Kidney capillary endothelial cell (primary cell): ENCODE measurements around the gene DENND1A.
"Not testable (repeated sequence)": the region's sequence is repeated elsewhere in the genome, so short reads cannot be mapped to it uniquely, and the experiment has no call there.

Experiments
- DNase-seq: peaks from one replicate; pipeline ENCODE4 v3.0.0-alpha.2; 2018; ENCODE audit warnings: low spot score

Gene DENND1A

DNA sequence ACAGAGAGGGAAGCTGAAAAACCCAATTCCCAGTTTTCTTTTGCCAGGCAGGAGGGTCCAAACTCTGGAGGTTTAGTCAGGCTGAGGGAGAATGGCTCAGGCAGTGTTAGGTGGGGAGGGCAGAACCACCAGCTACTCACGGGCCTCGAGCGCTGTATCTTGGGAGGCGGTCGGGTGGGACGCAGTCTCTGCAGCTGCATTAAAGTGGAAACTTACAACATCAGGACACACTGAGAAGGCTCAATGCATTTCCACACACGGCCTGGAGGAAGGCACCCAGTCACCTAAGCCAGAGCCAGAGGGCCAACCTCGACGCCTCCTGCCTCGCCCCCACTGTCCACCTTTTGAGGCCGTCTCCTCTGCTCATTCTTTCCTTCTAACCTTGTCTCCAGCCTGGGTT lies 518.3 kb downstream of the DENND1A start:
- no peak for DNase-seq

DNA sequence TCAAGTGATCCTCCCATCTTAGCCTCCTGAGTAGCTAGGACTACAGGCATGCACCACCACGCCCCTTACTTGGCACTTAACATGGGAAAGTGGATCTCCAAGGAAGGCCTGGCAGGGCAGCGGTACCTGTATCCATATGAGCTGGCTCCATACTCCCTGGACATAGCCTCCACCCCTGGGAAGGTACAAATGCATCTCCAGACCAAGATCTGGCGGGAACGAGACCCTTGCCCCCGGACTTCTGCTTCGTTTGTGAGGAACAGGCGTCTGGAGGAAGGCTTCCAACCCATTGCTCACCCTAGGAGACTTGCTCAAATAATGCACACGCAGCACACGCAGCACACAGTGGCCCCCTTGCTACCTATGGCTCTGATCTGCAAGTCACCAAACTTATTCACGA lies 518.7 kb downstream of the DENND1A start:
- DNase-seq, result no peak

DNA sequence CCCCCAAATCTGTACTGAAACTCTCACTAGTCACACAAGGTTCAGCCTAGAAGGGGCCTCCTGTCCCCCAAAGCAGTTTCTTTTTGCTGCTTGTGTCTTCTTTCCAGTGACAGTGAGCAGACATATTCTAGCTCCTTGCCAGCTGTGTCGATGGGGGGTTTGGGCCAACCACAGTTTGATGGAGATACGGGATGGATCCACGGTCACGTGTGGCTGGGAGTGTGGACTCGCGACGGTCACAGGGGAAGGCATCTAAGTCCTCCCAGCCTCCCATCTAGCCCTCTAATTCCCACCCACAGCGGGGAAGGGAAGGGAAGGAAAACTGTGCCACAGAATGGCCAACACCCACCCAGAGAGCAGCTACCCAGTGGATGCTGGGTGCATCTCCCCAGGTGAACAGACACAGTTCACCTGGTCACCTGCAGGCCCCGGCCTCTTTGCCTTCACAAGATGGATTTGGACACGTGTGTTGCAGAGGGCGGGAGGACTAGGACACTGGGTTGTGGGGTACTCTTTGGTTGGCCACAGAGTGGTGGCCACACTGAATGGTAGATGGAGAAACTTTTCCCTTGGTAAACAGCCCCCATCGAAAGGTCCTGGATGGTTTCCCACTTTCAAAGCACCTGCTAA lies 519.5 kb downstream of the DENND1A start:
- no peak for DNase-seq

DNA sequence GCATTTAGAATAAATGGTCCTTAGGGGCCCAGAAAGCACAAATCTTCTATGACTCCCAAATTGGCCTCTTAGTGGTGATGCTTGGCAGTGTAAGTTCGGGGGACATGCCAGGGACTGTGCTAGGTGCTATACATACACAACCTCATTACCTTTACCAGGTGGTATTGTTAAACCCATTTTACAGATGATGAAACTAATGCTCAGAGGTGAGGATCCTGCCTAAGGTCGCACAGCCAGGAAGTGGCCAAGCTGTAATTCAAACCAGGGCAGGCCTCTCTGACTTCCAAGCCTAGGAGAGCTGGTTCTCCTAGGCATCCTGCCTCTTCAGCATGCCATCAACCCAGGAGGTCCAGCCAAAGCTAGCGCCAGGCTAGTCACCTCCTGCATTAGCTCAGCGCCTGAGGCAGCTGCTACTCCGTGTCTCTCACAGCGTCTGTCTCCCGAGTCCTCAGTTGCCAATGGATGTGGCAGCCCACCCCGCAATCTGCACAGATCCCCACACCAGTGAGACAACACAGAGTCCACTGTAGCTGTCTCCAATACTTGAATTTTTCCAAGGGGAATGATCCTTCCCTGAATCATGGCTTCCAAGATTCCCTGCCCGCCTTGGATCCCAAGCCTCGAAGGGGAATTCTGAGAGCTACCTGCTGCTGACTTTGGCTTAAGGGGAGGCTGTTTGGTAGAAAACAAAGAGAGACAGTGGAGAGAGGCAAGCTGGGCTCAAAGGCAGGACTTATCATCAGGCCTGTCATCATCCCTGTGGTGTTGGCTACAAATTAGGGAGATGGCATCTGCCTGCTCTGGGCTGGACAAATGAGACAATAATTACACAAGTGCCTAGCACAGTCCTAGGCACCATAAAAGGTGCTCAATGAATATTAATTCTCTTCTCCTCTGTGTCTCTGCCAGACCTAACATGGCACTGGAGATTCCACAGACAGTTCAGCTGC lies 521.3 kb downstream of the DENND1A start:
- no peak for DNase-seq

DNA sequence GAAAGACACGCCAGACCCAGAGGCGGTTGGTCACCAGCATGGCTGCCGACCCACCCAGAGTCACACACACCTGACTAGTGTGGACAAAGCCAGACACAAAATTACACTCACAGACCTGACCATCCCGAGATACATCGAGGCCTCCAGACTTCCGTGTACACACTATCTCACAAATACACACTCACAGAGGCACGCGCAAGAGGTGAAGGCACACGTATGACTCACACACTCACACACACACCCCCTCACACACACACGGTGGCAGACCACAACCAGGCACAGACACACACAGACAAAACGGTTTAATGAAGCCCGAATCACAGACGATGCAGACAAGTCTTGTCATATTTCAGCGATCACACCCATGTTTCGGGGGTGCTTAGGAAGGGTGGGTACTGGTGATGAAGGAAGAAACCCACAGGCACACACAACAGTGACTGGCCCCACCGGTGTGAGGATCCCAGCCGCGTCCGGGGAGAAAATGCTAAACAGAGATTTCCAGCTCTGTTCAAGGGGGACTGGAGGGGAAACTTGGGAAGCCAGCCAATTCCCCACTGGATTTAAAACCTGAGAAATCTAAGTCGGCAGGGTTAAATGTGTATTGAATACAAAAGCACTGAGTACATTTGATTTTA lies 522.6 kb downstream of the DENND1A start:
- DNase-seq, result no peak

DNA sequence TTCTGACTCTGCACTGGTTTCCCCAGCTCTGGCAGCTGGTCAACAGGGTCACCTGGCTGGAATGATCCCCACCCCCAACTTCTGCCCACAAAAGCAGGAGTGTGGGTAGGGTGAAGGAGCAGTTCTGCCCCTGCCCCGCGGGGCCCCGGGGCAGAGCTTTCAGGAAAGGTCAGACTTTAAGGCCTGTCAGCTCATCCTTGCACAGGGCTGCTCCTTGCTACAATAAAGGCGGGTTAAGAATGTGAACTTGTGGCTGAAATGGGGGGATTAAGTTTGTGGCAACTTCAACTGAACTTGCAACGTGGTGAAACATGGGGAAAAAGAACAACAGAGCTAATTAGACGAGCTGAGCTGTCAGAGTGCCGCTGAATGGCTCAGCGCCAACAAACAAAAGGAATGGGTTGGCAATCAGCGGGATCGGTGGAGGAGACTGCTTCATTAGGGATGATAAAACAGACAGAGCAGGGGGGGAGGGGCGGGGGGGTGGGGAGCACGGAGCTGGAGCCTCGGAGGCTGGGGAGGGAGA lies 523.2 kb downstream of the DENND1A start:
- DNase-seq, result no peak

DNA sequence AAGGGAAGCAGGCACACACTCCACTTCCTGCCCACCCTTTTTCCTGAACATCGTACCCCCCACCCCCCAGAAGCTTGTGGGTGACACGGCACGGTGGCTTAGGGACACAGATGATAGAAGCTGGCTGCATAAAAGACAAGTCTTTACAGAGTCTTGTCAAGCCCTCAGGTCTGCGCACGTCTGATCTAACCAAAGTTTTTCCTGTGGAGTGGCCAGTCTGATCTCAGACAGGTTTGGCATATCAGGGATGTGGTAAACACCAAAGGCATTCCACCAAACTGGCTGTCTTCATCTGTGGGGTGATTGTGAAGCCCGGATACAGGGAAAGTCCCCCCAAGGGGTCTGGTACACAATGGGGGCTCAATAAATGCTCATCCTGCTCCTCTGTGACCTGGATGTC lies 523.9 kb downstream of the DENND1A start:
- DNase-seq, result no peak

DNA sequence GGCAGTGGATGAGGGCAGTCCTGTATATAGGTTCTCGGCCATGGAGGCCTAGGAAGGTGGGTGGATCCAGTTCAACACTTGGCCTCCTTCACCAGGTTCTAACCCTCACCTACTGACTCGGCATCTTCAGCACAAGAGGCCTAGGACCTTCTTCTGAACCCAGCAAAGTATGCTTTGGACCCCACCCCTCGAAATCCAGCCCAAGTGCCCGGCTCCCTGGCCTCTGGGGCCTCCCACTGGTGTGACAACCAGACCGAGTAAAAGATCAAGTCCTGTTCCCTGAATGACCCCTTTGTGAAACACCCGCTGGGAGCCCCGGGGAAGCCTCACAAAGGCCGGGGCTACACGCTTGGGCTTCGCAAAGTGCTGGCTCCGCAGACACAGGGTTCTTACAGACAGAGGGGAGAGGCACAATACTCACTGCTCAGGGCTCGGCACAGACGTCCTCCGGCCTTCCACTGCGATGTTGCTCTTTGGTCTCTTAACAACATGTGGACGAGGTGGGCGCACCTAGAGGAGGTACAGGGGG lies 526.9 kb downstream of the DENND1A start:
- no peak for DNase-seq

DNA sequence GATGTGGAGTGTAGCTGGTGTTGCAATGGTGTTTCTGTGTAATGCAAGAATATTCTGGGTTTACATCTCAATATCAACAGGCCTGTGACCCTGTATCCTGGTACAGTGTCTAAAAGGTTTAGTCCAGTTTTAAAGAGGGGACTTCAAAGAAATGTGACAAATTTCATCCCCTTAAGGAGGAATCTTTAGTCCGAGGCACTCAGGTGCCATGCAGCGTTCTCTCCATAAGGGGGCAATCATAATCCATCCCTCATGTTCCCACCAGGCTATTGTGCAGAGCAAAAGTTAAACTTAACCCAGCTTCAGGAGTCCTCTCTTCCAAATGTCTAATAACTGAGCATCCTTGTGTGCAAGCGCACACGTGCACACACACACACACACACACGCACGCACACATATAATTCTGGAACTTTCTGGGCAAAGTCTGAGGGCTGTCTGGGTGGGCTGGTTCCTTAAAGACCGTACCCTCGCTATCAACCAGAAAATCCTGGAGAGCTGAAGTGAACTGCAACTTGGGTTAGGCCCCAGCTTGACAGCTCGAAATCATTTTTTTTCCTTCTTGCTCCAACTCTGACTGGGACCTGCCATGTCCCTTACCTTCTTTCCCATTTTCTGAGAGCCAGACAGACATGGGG lies 527.9 kb downstream of the DENND1A start:
- DNase-seq, result peak; percentile 48

DNA sequence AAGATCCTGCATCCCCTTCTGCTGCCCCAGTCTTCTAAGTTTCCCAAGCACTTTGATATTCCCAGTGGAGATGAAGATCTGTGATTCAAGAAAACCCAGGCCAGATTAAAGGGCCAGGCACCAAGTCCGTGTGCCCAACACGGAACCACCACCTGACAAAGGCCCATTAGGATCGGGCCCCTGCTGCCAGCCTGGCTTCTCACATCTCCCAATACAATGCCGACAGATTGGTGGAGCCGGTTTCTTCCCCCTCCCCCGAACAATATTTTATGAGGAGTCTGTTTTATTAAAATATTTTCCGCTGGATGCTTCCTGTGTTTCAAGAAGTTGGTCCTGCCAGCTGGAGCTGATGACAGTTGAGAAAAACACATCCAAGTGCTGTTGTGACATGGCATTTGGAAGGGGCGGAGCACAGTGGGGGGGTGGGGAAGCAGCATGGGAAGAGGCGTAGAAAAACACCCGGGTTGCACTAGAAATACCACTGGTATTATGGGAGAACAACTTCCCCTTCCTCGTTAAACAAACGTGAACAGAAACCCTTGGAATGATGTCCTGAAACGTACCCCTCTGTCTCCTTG lies 528.9 kb downstream of the DENND1A start:
- DNase-seq, result no peak

DNA sequence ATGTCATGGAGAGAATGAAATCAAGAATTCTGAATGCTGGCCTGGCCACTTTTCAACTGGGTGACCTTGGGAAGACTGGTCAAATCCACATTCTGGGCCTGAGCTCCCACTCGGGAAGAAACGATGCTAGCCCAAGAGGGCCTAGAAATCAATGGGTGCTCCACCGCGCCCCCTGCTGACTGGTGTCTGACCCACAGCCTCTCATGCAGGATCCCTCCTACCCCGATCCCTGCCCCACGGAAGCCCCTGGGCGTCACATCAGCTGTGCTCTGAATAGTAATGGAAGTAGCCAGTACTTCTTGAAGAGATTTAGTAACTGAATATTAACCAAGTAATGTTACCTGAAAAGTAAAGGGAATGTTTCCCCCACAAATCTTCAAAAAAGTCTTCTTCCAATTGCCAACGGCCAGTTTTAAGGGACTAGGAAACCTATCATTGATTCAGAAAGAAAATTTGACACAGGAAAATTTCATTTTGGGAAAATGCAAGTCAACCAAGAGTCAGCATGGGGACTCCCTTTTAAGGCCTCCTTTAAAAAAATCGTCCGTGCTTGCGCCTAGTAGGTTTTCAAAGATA lies 530.0 kb downstream of the DENND1A start:
- no peak for DNase-seq

DNA sequence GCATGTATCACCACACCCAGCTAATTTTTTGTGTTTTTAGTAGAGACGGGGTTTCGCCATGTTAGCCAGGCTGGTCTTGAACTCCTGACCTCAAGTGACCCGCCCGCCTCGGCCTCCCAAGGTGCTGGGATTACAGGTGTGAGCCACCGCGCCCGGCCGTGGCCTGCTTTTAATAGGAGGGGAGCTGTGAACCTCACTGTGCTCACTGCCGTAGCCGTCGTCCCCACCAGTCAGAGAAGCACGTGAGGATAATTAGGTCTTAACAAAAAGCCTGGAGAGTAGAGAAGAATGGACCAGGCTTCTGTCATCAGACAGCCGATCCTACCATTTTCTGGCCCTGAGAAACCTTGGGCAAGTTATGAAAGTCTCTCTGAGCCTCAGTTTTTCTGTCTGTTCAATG lies 531.0 kb downstream of the DENND1A start:
- DNase-seq, result not testable (repeated sequence)

DNA sequence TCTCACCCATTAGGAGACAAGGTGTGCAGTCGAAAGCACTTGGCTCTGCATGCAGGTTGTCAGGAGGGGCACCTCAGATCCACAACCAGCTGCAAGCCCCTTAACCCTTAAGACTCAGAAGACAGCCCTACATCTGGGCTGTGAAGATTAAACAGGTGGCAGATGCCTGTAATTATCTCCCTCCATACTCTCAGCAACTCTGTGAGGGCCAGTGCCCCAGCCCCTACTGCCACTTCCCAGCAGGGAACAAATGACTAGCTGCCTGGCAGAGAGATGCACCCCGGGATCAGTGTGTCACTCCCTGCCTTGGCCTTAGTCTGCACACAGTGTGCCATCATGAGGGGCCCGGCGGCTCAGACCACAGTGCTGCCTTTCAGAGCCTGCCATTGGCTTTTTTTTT lies 532.0 kb downstream of the DENND1A start:
- no peak for DNase-seq

DNA sequence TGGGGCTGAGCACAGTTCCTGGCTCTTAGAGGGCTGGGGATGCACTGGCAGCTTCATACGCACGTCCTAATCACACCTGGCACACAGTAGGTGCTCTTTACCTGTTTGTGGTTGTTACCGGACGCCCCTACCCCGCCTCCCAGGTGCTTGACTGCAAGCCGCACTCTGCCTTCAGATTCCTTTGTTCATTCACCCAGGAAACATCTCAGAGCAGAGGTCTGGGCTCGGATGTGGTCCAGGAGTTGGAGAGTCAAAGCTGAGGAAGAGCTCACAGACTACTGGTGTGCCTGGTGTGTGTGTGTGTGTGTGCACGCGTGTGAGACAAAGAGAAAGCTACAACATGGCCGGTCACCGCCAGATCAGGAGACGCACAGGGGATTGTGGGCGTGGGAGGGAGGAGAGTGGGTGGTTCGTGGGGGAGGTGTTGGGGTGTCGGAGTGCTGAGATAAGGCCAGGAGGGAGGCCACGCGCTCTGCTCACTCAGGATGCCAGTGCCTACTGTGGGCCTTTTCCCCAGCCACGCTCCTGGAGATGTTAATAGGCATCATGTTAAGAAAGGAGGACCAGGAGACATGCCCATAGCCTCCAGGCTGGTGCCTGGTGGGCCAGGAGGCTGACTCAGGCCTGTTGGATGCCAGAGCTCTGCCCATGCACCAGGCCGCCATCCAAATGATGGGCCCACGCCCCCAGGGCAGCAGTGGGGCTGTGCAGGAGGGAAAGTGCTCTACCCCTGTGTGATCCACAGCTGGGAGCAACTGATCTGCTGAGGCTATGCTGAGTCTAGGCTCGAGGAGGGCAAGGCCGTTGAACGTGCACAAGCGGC lies 534.0 kb downstream of the DENND1A start:
- no peak for DNase-seq

DNA sequence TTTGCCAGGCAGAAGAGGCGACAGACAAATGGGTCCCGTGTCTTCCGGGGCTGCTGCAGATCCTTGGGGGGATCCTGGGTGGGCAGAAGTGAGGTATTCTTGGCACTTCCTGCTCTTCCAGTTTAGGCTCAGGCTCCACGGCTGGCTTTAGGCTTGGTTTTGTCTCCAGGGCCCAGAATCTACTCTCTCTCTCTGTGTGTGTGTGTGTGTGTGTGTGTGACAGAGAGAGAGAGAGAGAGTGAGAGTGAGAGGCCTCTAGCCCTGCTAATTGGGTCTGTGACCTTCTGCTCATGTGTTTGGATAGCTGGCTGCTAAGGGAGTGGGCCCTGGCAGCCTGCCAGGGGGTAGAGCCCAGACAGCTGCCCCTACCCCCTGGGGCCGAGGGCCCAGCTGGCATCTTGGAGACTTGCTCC lies 534.6 kb downstream of the DENND1A start:
- DNase-seq, result no peak

DNA sequence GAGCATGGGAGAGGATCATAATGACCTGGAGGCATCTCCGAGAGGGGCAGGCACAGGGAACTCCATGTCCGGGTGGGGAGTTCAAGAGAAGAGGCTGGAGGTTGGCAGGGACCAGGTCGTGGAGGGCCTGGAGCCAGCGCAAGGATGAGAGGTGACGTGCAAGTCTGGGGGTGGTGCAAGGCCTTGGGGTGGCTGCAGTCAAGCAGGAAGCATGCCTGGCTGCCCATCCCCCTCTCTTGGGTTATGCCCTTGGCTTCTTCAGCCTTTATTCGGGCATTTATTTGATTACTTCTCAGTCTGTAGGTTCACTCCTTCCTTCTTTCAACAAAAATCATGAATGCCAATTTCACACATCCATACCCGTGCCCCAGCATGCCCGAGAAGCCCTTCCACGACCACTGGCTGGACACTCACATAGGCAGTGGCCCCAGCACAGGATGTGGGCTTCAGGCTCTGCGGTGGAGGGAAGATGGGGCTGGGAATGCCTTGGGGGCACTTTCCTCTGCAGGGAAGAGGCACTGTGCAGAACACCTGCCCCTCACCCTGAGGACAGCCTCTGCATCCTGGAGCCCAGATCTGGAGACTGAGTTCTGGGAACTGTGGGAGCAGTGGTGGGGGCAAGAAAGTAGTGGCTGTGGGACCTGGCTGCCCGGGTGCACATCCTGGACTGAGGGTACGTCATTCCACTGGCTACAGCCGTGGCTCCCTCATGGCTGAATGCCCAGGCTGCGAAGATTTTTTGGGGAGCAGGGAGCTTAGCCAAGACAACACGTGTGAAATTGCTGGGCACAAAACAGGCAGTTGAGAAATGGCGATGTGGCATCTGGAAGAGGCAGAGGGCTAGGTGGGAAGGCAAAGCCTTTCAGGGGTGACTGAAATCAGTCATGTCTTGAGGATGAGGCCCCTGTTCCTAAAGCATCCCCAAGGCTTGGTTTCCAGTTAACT lies 535.4 kb downstream of the DENND1A start:
- no peak for DNase-seq

DNA sequence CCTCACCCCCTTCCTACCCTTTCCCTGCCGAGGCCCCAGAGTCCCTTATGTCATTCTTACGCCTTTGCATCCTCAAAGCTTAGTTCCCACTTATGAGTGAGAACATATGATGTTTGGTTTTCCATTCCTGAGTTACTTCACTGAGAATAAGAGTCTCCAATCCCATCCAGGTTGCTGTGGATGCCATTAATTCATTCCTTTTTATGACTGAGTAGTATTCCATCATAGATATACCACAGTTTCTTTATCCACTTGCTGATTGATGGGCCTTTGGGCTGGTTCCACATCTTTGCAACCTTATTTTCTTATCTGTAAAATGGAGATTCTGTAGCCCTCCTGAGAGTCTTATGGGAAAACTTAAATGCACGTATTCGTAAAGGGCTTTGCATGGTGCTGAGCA lies 537.1 kb downstream of the DENND1A start:
- no peak for DNase-seq

DNA sequence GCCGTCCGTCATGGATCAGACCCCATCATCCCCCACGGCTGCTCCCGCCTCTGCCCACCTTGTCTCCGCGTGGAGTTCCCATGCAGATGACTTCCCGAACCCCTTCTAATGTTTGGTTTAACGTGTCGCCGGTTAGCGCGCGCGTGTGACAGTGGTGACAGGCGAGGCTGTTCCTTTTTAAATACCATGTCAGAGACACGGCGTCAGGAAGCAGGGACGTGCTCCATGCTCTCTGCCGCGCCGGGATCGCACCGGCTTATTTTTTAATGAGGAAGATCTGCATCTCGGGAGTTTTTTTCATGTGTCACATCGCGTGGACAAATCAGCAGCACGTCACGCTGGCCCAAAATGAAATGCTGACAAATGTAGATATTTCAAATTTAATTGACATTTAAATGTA lies 538.0 kb downstream of the DENND1A start:
- no peak for DNase-seq

DNA sequence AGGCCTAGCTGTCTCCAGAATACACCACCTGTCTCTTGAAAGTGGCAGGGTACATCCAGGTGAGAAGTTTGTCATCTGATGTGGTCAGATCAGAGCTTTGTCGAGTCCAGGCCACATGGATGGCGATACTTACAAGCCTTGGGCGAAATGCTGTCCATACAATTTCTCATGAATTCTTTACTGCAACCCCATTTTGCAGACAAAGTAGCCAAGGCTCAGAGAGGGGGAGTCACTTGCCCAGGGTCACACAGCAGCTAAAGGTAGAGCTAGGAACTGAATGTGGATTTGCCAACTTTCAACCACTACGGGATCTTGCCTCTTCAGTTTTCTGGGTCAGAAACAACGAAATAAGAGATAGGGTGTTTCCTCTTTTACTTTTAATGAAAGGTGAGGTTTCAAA lies 538.7 kb downstream of the DENND1A start:
- no peak for DNase-seq
